SK-N-MC (cell line): ENCODE measurements around the gene MEAF6.
A peak's percentile ranks its signal among the peaks of the same experiment; 100 is the strongest.

Source experiments
- DNase-seq: peaks from one replicate; pipeline ENCODE4 v3.0.0-alpha.2; 2011; ENCODE audit warnings: low read depth, low spot score
- H3K27ac ChIP-seq: fragments of 200-600 bp; sonication (generic); 2 replicates; pipeline ENCODE4 v1.5.1; 2016; ENCODE audit warnings: mixed run types
- H3K36me3 ChIP-seq: fragments of 200-600 bp; sonication (generic); 2 replicates; pipeline ENCODE4 v1.6.1; 2017; ENCODE audit warnings: antibody characterized with exemption, low read length, mixed read lengths; ENCODE audit not compliant: insufficient read depth
- H3K4me3 ChIP-seq: fragments of 200-600 bp; sonication (generic); 2 replicates; pipeline ENCODE4 v1.5.1; 2016
- H3K9ac ChIP-seq: fragments of 200-600 bp; sonication (generic); 2 replicates; pipeline ENCODE4 v1.8.0; 2017; ENCODE audit warnings: mixed run types, mixed read lengths; ENCODE audit not compliant: insufficient read length
- H3K9me3 ChIP-seq: fragments of 200-600 bp; sonication (generic); 2 replicates; pipeline ENCODE4 v1.6.1; 2017; ENCODE audit warnings: low read depth, mild to moderate bottlenecking, antibody characterized with exemption, low read length, moderate library complexity, mixed read lengths
- EZH2 ChIP-seq: fragments of 200-600 bp; sonication (generic); IDR thresholded peaks from one replicate; pipeline ENCODE4 v1.6.1; 2017; ENCODE audit warnings: antibody characterized with exemption
- FOXP2 ChIP-seq: optimal IDR thresholded peaks from 2 replicates; pipeline ENCODE3; 2011; ENCODE audit warnings: mild to moderate bottlenecking, moderate library complexity; ENCODE audit not compliant: insufficient read depth; ENCODE audit errors: extremely low read length, control extremely low read depth
- POLR2AphosphoS5 ChIP-seq: IDR thresholded peaks from 2 replicates; pipeline ENCODE4 v1.6.1; 2012; ENCODE audit warnings: mild to moderate bottlenecking, low read depth, low read length, borderline replicate concordance

MEAF6 gene

GRCh38 chr1:37478451-37478881 lies 36.1 kb downstream of the MEAF6 start:
- no peak for DNase-seq
- no peak for TF ChIP-seq EZH2
- TF ChIP-seq POLR2AphosphoS5: no peak
- no peak for TF ChIP-seq FOXP2
- no peak overlapping the region for H3K4me3 ChIP-seq

GRCh38 chr1:37477946-37478345 lies 36.6 kb downstream of the MEAF6 start:
- peaks cover 21% of the 10 kb centered on the region; the same call in 1 of the 2 replicates for H3K36me3 ChIP-seq
- TF ChIP-seq EZH2: no peak
- no peak for TF ChIP-seq POLR2AphosphoS5
- no peak for TF ChIP-seq FOXP2
- H3K9me3 ChIP-seq: no peaks in the 10 kb centered on the region
- no peak for DNase-seq
- H3K9ac ChIP-seq: no peak overlapping the region
- no peak overlapping the region for H3K27ac ChIP-seq
- no peak overlapping the region for H3K4me3 ChIP-seq

More at GRCh38 chr1:37478451-37478881, 36.1 kb downstream of the MEAF6 start:
- H3K9me3 ChIP-seq: no peaks in the 10 kb centered on the region
- no peak overlapping the region for H3K27ac ChIP-seq
- no peak overlapping the region for H3K9ac ChIP-seq
- peaks cover 21% of the 10 kb centered on the region; the same call in 1 of the 2 replicates for H3K36me3 ChIP-seq

- Histone ChIP-seq H3K36me3 (peaks cover 21% of the 10 kb centered on the region; the same call in 1 of the 2 replicates), H3K9ac (peak overlapping the region; percentile 64), H3K4me3 (peak overlapping the region; percentile 92), H3K27ac (peak overlapping the region; percentile 56), H3K9me3 (no peaks in the 10 kb centered on the region)
- TF ChIP-seq FOXP2 (no peak), POLR2AphosphoS5 (no peak)
- DNase-seq: no peak
These were observed 37.2 kb downstream of the MEAF6 start for GRCh38 chr1:37477198-37477931.

GRCh38 chr1:37476460-37477197 lies 37.9 kb downstream of the MEAF6 start:
- peaks cover 17% of the 10 kb centered on the region; the same call in 1 of the 2 replicates for H3K36me3 ChIP-seq

GRCh38 chr1:37476087-37476452 lies 38.5 kb downstream of the MEAF6 start:
- no peaks in the 10 kb centered on the region for H3K9me3 ChIP-seq
- no peak overlapping the region for H3K9ac ChIP-seq
- H3K4me3 ChIP-seq: peak overlapping the region; percentile 92
- no peak overlapping the region for H3K27ac ChIP-seq
- no peak for TF ChIP-seq POLR2AphosphoS5
- no peak for TF ChIP-seq EZH2
- no peak for TF ChIP-seq FOXP2
- peaks cover 11% of the 10 kb centered on the region; the same call in 1 of the 2 replicates for H3K36me3 ChIP-seq
- DNase-seq: no peak

More at GRCh38 chr1:37476460-37477197, 37.9 kb downstream of the MEAF6 start:
- H3K9me3 ChIP-seq: no peaks in the 10 kb centered on the region
- no peak for DNase-seq
- peak overlapping the region; percentile 56; the same call in 1 of the 2 replicates for H3K27ac ChIP-seq
- TF ChIP-seq EZH2 (no peak), POLR2AphosphoS5 (no peak), FOXP2 (no peak)
- peak overlapping the region; percentile 64 for H3K9ac ChIP-seq
- H3K4me3 ChIP-seq: peak overlapping the region; percentile 92

GRCh38 chr1:37475380-37476086 lies 39.0 kb downstream of the MEAF6 start:
- Histone ChIP-seq H3K4me3 (peak overlapping the region; percentile 92), H3K9me3 (no peaks in the 10 kb centered on the region), H3K27ac (no peak overlapping the region), H3K9ac (peak overlapping the region; percentile 80), H3K36me3 (peaks cover 6% of the 10 kb centered on the region; the same call in 1 of the 2 replicates)
- TF ChIP-seq FOXP2 (no peak), POLR2AphosphoS5 (no peak), EZH2 (no peak)
- no peak for DNase-seq

- TF ChIP-seq POLR2AphosphoS5 (no peak), FOXP2 (no peak), EZH2 (no peak)
- Histone ChIP-seq H3K27ac (no peak overlapping the region), H3K4me3 (peak overlapping the region; percentile 92), H3K9ac (peak overlapping the region; percentile 80), H3K9me3 (no peaks in the 10 kb centered on the region), H3K36me3 (peaks cover 6% of the 10 kb centered on the region; the same call in 1 of the 2 replicates)
- no peak for DNase-seq
These were observed 39.7 kb downstream of the MEAF6 start for GRCh38 chr1:37474697-37475379.
